NB4 (cell line): ENCODE results near the gene BRICD5.

Source experiments
- CTCF ChIP-seq: IDR thresholded peaks from one replicate; pipeline ENCODE4 v1.5.1; 2012; ENCODE audit warnings: low read depth, low read length
- TF ChIP-seq, protein P1 (sequence below): IDR thresholded peaks from 2 replicates; pipeline ENCODE4 v1.6.1; 2011; ENCODE audit warnings: low read depth, low read length

DNA sequence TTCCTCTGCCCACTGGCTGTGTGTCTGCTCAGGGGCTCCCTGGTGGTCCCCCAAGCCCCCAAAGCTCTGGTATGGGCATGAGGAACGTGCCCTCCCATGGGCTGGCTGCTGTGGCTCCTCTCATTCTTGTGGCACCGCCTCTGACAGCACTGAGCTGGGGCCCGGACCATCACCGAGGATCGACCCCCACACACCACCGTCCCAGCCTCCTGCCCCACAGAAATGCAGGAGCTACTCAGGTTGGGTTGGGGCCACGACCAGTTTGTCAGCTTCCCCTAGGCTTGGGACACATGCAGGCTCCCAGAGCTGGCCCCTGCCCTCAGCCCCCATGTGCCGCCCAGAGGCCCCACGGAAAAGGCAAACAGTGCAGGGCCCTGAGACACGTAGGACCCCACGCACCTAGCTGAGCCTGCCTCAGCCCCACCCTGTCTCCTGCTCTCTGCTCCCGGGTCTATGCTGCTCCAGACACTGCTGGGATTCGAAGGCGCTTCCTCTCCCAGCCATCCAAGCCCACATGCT is 11.0 kb downstream of the BRICD5 start:
- TF ChIP-seq CTCF = no peak
- TF ChIP-seq, protein P1, sequence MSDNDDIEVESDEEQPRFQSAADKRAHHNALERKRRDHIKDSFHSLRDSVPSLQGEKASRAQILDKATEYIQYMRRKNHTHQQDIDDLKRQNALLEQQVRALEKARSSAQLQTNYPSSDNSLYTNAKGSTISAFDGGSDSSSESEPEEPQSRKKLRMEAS = no peak
